ENCODE measurements around the gene LRRC75A.

GRCh38 chr17:16494059-16494458 lies 2.1 kb upstream of the LRRC75A start:
- TF ChIP-seq EZH2 (IDR thresholded peaks at IDR 0.05; ENCODE audit: borderline replicate concordance, insufficient read depth, low read depth, low read length, poor library complexity, severe bottlenecking) = no peak
- TF ChIP-seq, protein P1, sequence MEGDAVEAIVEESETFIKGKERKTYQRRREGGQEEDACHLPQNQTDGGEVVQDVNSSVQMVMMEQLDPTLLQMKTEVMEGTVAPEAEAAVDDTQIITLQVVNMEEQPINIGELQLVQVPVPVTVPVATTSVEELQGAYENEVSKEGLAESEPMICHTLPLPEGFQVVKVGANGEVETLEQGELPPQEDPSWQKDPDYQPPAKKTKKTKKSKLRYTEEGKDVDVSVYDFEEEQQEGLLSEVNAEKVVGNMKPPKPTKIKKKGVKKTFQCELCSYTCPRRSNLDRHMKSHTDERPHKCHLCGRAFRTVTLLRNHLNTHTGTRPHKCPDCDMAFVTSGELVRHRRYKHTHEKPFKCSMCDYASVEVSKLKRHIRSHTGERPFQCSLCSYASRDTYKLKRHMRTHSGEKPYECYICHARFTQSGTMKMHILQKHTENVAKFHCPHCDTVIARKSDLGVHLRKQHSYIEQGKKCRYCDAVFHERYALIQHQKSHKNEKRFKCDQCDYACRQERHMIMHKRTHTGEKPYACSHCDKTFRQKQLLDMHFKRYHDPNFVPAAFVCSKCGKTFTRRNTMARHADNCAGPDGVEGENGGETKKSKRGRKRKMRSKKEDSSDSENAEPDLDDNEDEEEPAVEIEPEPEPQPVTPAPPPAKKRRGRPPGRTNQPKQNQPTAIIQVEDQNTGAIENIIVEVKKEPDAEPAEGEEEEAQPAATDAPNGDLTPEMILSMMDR (IDR thresholded peaks at IDR 0.05) = no peak

All from B cell (primary cell).